Measurements from ENCODE around the gene MYCBP2.

Gene MYCBP2

GRCh38 chr13:77026255-77026860 is 300.5 kb downstream of the MYCBP2 start (continued):
- TF ChIP-seq ZFP3 (tag by site-specific recombination; IDR thresholded peaks at IDR 0.05; ENCODE audit: low read depth) (no peak), ZBTB20 (tag by site-specific recombination; IDR thresholded peaks at IDR 0.05) (peak; percentile 77; the same call in 1 of the 2 replicates), ZNF76 (tag by site-specific recombination; IDR thresholded peaks at IDR 0.05; ENCODE audit: borderline replicate concordance, low read depth) (no peak), ZNF366 (tag by site-specific recombination; conservative IDR thresholded peaks at IDR 0.05) (no peak), ZNF658 (tag by site-specific recombination; IDR thresholded peaks at IDR 0.05) (no peak), ZNF513 (tag by site-specific recombination; IDR thresholded peaks at IDR 0.05) (no peak), ZNF211 (tag by site-specific recombination; IDR thresholded peaks at IDR 0.05; ENCODE audit: low read depth) (no peak), ZNF792 (tag by site-specific recombination; IDR thresholded peaks at IDR 0.05) (no peak), MYNN (tag by site-specific recombination; IDR thresholded peaks at IDR 0.05; ENCODE audit: borderline replicate concordance) (no peak), OSR2 (tag by site-specific recombination; IDR thresholded peaks at IDR 0.05) (no peak; the same call in 1 of the 2 replicates), ZNF239 (tag by site-specific recombination; IDR thresholded peaks at IDR 0.05) (no peak), ZNF157 (tag by site-specific recombination; IDR thresholded peaks at IDR 0.05) (no peak), ZNF394 (tag by site-specific recombination; IDR thresholded peaks at IDR 0.05; ENCODE audit: borderline replicate concordance) (0 out of 2 replicates have a peak, but pooled peaks have one; percentile 11), ZNF132 (tag by site-specific recombination; IDR thresholded peaks at IDR 0.05; ENCODE audit: borderline replicate concordance) (no peak), ZBTB26 (tag by site-specific recombination; optimal IDR thresholded peaks at IDR 0.05) (peak; percentile 84), ZNF112 (tag by site-specific recombination; IDR thresholded peaks at IDR 0.05) (no peak), ZNF707 (tag by site-specific recombination; IDR thresholded peaks at IDR 0.05) (no peak), ZNF660 (tag by site-specific recombination; IDR thresholded peaks at IDR 0.05) (peak; percentile 53), ZNF423 (tag by site-specific recombination; IDR thresholded peaks at IDR 0.05) (peak; percentile 21; the same call in 1 of the 2 replicates), ZNF692 (tag by site-specific recombination; IDR thresholded peaks at IDR 0.05) (no peak), ZBTB10 (tag by site-specific recombination; IDR thresholded peaks at IDR 0.05) (no peak), ZFHX2 (tag by site-specific recombination; conservative IDR thresholded peaks at IDR 0.05) (peak; percentile 71), MZF1 (tag by site-specific recombination; IDR thresholded peaks at IDR 0.05; ENCODE audit: borderline replicate concordance) (peak; percentile 84; the same call in 1 of the 2 replicates), ZNF24 (tag by site-specific recombination; IDR thresholded peaks at IDR 0.05) (no peak)
- TF ChIP-seq, protein P1, sequence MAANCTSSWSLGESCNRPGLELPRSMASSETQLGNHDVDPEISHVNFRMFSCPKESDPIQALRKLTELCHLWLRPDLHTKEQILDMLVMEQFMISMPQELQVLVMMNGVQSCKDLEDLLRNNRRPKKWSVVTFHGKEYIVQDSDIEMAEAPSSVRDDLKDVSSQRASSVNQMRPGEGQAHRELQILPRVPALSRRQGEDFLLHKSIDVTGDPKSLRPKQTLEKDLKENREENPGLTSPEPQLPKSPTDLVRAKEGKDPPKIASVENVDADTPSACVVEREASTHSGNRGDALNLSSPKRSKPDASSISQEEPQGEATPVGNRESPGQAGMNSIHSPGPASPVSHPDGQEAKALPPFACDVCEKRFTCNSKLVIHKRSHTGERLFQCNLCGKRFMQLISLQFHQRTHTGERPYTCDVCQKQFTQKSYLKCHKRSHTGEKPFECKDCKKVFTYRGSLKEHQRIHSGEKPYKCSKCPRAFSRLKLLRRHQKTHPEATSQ (tag by site-specific recombination; IDR thresholded peaks at IDR 0.05): no peak
- TF ChIP-seq, protein P2, sequence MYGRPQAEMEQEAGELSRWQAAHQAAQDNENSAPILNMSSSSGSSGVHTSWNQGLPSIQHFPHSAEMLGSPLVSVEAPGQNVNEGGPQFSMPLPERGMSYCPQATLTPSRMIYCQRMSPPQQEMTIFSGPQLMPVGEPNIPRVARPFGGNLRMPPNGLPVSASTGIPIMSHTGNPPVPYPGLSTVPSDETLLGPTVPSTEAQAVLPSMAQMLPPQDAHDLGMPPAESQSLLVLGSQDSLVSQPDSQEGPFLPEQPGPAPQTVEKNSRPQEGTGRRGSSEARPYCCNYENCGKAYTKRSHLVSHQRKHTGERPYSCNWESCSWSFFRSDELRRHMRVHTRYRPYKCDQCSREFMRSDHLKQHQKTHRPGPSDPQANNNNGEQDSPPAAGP (tag by site-specific recombination; IDR thresholded peaks at IDR 0.05): peak; percentile 78; the same call in 1 of the 2 replicates
- TF ChIP-seq, protein P3, sequence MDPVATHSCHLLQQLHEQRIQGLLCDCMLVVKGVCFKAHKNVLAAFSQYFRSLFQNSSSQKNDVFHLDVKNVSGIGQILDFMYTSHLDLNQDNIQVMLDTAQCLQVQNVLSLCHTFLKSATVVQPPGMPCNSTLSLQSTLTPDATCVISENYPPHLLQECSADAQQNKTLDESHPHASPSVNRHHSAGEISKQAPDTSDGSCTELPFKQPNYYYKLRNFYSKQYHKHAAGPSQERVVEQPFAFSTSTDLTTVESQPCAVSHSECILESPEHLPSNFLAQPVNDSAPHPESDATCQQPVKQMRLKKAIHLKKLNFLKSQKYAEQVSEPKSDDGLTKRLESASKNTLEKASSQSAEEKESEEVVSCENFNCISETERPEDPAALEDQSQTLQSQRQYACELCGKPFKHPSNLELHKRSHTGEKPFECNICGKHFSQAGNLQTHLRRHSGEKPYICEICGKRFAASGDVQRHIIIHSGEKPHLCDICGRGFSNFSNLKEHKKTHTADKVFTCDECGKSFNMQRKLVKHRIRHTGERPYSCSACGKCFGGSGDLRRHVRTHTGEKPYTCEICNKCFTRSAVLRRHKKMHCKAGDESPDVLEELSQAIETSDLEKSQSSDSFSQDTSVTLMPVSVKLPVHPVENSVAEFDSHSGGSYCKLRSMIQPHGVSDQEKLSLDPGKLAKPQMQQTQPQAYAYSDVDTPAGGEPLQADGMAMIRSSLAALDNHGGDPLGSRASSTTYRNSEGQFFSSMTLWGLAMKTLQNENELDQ (tag by site-specific recombination; IDR thresholded peaks at IDR 0.05; ENCODE audit: low read depth): no peak

Data from HEK293 (cell line).